Central memory CD8-positive, alpha-beta T cell (primary cell): ENCODE measurements around the gene M6PR.
"Not testable (repeated sequence)": the region's sequence is repeated elsewhere in the genome, so short reads cannot be mapped to it uniquely, and the experiment has no call there.

Source experiments
- ATAC-seq: fragments of 150-1000 bp; cut with Tn5 transposase; replicated peaks from 2 replicates; pipeline ENCODE4 v1.10.0; 2022; ENCODE audit warnings: mild to moderate bottlenecking, moderate FRiP score, moderate number of reproducible peaks; ENCODE audit not compliant: poor library complexity, severe bottlenecking; ENCODE audit errors: extremely low read depth
- DNase-seq, 2 donors: peaks; one replicate each; pipeline ENCODE4 v3.0.0; 2021; ENCODE audit warnings: low spot score in 2 of 2
- H3K27ac Mint-ChIP-seq: one replicate; pipeline ENCODE4 v1.8.0; 2022; ENCODE audit warnings: low read depth, mild to moderate bottlenecking, moderate library complexity, mixed read lengths
- H3K27me3 Mint-ChIP-seq: one replicate; pipeline ENCODE4 v1.8.0; 2022; ENCODE audit warnings: mixed read lengths
- H3K36me3 Mint-ChIP-seq: one replicate; pipeline ENCODE4 v1.8.0; 2022; ENCODE audit warnings: mild to moderate bottlenecking, moderate library complexity, mixed read lengths; ENCODE audit not compliant: insufficient read depth
- H3K4me1 Mint-ChIP-seq: one replicate; pipeline ENCODE4 v1.8.0; 2022; ENCODE audit warnings: mixed read lengths
- H3K4me3 Mint-ChIP-seq: one replicate; pipeline ENCODE4 v1.8.0; 2022; ENCODE audit warnings: mild to moderate bottlenecking, moderate library complexity, mixed read lengths
- H3K9me3 Mint-ChIP-seq: one replicate; pipeline ENCODE4 v1.8.0; 2022; ENCODE audit warnings: mixed read lengths

The M6PR gene

GRCh38 chr12:8903646-8904045, 45.8 kb downstream of the M6PR start:
- Mint-ChIP-seq H3K27ac (no peak overlapping the region), H3K27me3 (peaks cover 11% of the 10 kb centered on the region), H3K36me3 (no peaks in the 10 kb centered on the region), H3K4me1 (no peaks in the 10 kb centered on the region), H3K4me3 (no peak overlapping the region), H3K9me3 (no peaks in the 10 kb centered on the region)
- DNase-seq, result no peak
- ATAC-seq, result no peak

- H3K9me3 Mint-ChIP-seq, H3K36me3 Mint-ChIP-seq, H3K4me3 Mint-ChIP-seq, ATAC-seq, DNase-seq, H3K4me1 Mint-ChIP-seq, H3K27ac Mint-ChIP-seq: not testable (repeated sequence)
- peaks cover 11% of the 10 kb centered on the region for H3K27me3 Mint-ChIP-seq
These were observed 46.7 kb downstream of the M6PR start for GRCh38 chr12:8902703-8903102.

GRCh38 chr12:8899830-8900229, 49.6 kb downstream of the M6PR start:
- H3K27me3 Mint-ChIP-seq, result peaks cover 11% of the 10 kb centered on the region
- H3K4me1 Mint-ChIP-seq, result no peaks in the 10 kb centered on the region
- no peaks in the 10 kb centered on the region for H3K36me3 Mint-ChIP-seq
- no peak overlapping the region for H3K4me3 Mint-ChIP-seq
- ATAC-seq (no peak), DNase-seq (no peak)
- no peaks in the 10 kb centered on the region for H3K9me3 Mint-ChIP-seq
- no peak overlapping the region for H3K27ac Mint-ChIP-seq

- no peaks in the 10 kb centered on the region for H3K36me3 Mint-ChIP-seq
- DNase-seq (no peak), ATAC-seq (no peak)
- H3K27ac Mint-ChIP-seq, result no peak overlapping the region
- H3K4me3 Mint-ChIP-seq, result no peak overlapping the region
- H3K4me1 Mint-ChIP-seq, result no peaks in the 10 kb centered on the region
- no peaks in the 10 kb centered on the region for H3K9me3 Mint-ChIP-seq
- H3K27me3 Mint-ChIP-seq, result no peaks in the 10 kb centered on the region
These were observed 52.4 kb downstream of the M6PR start for GRCh38 chr12:8897081-8897480.

- no peaks in the 10 kb centered on the region for H3K9me3 Mint-ChIP-seq
- ATAC-seq, result no peak
These were observed 54.5 kb downstream of the M6PR start for GRCh38 chr12:8894986-8895385.

GRCh38 chr12:8894378-8894777, 55.1 kb downstream of the M6PR start:
- H3K27me3 Mint-ChIP-seq, result no peaks in the 10 kb centered on the region
- DNase-seq (no peak), ATAC-seq (no peak)
- H3K36me3 Mint-ChIP-seq, result no peaks in the 10 kb centered on the region
- peaks cover 6% of the 10 kb centered on the region for H3K4me1 Mint-ChIP-seq
- H3K4me3 Mint-ChIP-seq, result no peak overlapping the region
- H3K27ac Mint-ChIP-seq, result no peak overlapping the region
- no peaks in the 10 kb centered on the region for H3K9me3 Mint-ChIP-seq

More at GRCh38 chr12:8894986-8895385, 54.5 kb downstream of the M6PR start:
- H3K27me3 Mint-ChIP-seq, result no peaks in the 10 kb centered on the region
- no peak overlapping the region for H3K27ac Mint-ChIP-seq
- H3K4me3 Mint-ChIP-seq, result no peak overlapping the region
- H3K36me3 Mint-ChIP-seq, result no peaks in the 10 kb centered on the region
- peaks cover 6% of the 10 kb centered on the region for H3K4me1 Mint-ChIP-seq
- DNase-seq, result no peak

- no peaks in the 10 kb centered on the region for H3K9me3 Mint-ChIP-seq
- no peaks in the 10 kb centered on the region for H3K27me3 Mint-ChIP-seq
- H3K4me3 Mint-ChIP-seq, result no peak overlapping the region
- DNase-seq (no peak), ATAC-seq (no peak)
- no peak overlapping the region for H3K27ac Mint-ChIP-seq
- no peaks in the 10 kb centered on the region for H3K36me3 Mint-ChIP-seq
- peaks cover 6% of the 10 kb centered on the region for H3K4me1 Mint-ChIP-seq
These were observed 57.5 kb downstream of the M6PR start for GRCh38 chr12:8891976-8892375.
